Measurements from ENCODE around the gene ALDH3A2.
"Not testable (repeated sequence)": the region's sequence is repeated elsewhere in the genome, so short reads cannot be mapped to it uniquely, and the experiment has no call there.

ALDH3A2 gene

GRCh38 chr17:19672009-19672750 lies 23.6 kb downstream of the ALDH3A2 start:
- no peak for DNase-seq (ENCODE audit: low read depth, low spot score)
- no peak overlapping the region for H3K4me3 ChIP-seq (ENCODE audit: low read length)

- no peak for DNase-seq (ENCODE audit: low read depth, low spot score)
- H3K4me3 ChIP-seq (ENCODE audit: low read length) = no peak overlapping the region
Observed at GRCh38 chr17:19673623-19674022, 25.1 kb downstream of the ALDH3A2 start.

GRCh38 chr17:19676896-19677295 lies 28.3 kb downstream of the ALDH3A2 start:
- no peak for DNase-seq (ENCODE audit: low read depth, low spot score)
- no peak overlapping the region for H3K4me3 ChIP-seq (ENCODE audit: low read length)

- no peak for DNase-seq (ENCODE audit: low read depth, low spot score)
- H3K4me3 ChIP-seq (ENCODE audit: low read length) = no peak overlapping the region
Observed at GRCh38 chr17:19677736-19678379, 29.3 kb downstream of the ALDH3A2 start.

GRCh38 chr17:19678581-19679453 lies 30.3 kb downstream of the ALDH3A2 start:
- H3K4me3 ChIP-seq (ENCODE audit: low read length) = no peak overlapping the region
- DNase-seq (ENCODE audit: low read depth, low spot score) = no peak

- no peak for DNase-seq (ENCODE audit: low read depth, low spot score)
- H3K4me3 ChIP-seq (ENCODE audit: low read length) = no peak overlapping the region
Observed at GRCh38 chr17:19683117-19683516, 34.6 kb downstream of the ALDH3A2 start.

GRCh38 chr17:19684909-19685580 lies 36.5 kb downstream of the ALDH3A2 start:
- not testable (repeated sequence) for DNase-seq (ENCODE audit: low read depth, low spot score); H3K4me3 ChIP-seq (ENCODE audit: low read length)

GRCh38 chr17:19686400-19687090 lies 38.0 kb downstream of the ALDH3A2 start:
- DNase-seq (ENCODE audit: low read depth, low spot score) = no peak
- no peak overlapping the region for H3K4me3 ChIP-seq (ENCODE audit: low read length)

- no peak for DNase-seq (ENCODE audit: low read depth, low spot score)
Observed at GRCh38 chr17:19702217-19702641, 53.7 kb downstream of the ALDH3A2 start.

GRCh38 chr17:19703106-19703827 lies 54.7 kb downstream of the ALDH3A2 start:
- H3K4me3 ChIP-seq (ENCODE audit: low read length) = no peak overlapping the region
- no peak for DNase-seq (ENCODE audit: low read depth, low spot score)

More at GRCh38 chr17:19702217-19702641, 53.7 kb downstream of the ALDH3A2 start:
- H3K4me3 ChIP-seq (ENCODE audit: low read length) = no peak overlapping the region

GRCh38 chr17:19703828-19704613 lies 55.5 kb downstream of the ALDH3A2 start:
- no peak overlapping the region for H3K4me3 ChIP-seq (ENCODE audit: low read length)
- DNase-seq (ENCODE audit: low read depth, low spot score) = no peak

GRCh38 chr17:19705201-19705600 lies 56.6 kb downstream of the ALDH3A2 start:
- DNase-seq (ENCODE audit: low read depth, low spot score) = no peak
- no peak overlapping the region for H3K4me3 ChIP-seq (ENCODE audit: low read length)

GRCh38 chr17:19705771-19706770 lies 57.5 kb downstream of the ALDH3A2 start:
- no peak for DNase-seq (ENCODE audit: low read depth, low spot score)
- H3K4me3 ChIP-seq (ENCODE audit: low read length) = no peak overlapping the region

- no peak overlapping the region for H3K4me3 ChIP-seq (ENCODE audit: low read length)
- DNase-seq (ENCODE audit: low read depth, low spot score) = no peak
Observed at GRCh38 chr17:19706791-19707727, 58.5 kb downstream of the ALDH3A2 start.

- no peak overlapping the region for H3K4me3 ChIP-seq (ENCODE audit: low read length)
- no peak for DNase-seq (ENCODE audit: low read depth, low spot score)
Observed at GRCh38 chr17:19707728-19708221, 59.2 kb downstream of the ALDH3A2 start.

Data from Jurkat, Clone E6-1 (cell line).